GM12864 (cell line): Measurements from ENCODE around the gene IL17RC.

Experiments used
- DNase-seq: peaks from one replicate; pipeline ENCODE4 v3.0.0-alpha.2; 2011; ENCODE audit warnings: low read depth
- H3K4me3 ChIP-seq: 2 replicates; pipeline ENCODE4 v1.5.1; 2011; ENCODE audit warnings: mild to moderate bottlenecking, low read depth, low read length, control low read depth
- TF ChIP-seq, protein P1 (sequence below): IDR thresholded peaks from 2 replicates; pipeline ENCODE4 v1.5.1; 2011; ENCODE audit warnings: low read depth, mild to moderate bottlenecking, moderate library complexity, low read length, control low read depth, inconsistent platforms; ENCODE audit errors: missing control alignments

Gene IL17RC

DNA sequence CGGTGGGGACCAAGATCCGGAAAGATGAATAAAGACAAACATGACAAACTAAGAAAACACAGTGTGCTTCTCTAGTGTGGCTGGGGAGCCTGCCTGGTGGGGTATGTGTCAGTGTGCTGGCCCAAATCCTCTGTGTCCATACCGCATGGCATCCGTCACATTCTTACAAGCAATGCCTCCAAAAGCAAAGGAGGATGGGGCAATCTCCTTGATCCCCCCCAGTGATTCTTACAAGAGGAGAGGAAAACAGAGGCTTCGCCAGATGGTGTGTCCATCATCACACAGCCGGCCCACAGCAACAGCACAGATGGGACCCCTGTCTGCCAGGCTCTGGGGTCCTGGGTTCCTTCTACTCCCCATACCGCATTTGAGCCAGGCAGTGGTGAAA is 558 bp upstream of the IL17RC start:
- TF ChIP-seq, protein P1, sequence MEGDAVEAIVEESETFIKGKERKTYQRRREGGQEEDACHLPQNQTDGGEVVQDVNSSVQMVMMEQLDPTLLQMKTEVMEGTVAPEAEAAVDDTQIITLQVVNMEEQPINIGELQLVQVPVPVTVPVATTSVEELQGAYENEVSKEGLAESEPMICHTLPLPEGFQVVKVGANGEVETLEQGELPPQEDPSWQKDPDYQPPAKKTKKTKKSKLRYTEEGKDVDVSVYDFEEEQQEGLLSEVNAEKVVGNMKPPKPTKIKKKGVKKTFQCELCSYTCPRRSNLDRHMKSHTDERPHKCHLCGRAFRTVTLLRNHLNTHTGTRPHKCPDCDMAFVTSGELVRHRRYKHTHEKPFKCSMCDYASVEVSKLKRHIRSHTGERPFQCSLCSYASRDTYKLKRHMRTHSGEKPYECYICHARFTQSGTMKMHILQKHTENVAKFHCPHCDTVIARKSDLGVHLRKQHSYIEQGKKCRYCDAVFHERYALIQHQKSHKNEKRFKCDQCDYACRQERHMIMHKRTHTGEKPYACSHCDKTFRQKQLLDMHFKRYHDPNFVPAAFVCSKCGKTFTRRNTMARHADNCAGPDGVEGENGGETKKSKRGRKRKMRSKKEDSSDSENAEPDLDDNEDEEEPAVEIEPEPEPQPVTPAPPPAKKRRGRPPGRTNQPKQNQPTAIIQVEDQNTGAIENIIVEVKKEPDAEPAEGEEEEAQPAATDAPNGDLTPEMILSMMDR = no peak
- DNase-seq = no peak
- no peak overlapping the region for H3K4me3 ChIP-seq

DNA sequence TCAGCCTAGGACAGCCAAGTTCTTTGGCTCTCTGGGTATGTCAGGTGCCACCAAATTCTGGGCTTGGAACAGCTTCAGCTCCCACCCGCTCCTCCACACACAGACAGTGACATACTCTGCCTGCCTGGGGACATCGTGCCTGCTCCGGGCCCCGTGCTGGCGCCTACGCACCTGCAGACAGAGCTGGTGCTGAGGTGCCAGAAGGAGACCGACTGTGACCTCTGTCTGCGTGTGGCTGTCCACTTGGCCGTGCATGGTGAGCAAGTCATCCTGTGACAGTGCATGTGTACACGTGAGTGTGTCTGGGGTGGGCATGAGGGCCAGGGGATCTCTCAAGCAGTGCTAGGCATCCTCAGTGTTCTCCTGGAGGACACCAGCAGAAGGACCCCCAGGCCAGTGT is 922 bp downstream of the IL17RC start:
- TF ChIP-seq, protein P1 = no peak
- no peak overlapping the region for H3K4me3 ChIP-seq
- DNase-seq = no peak

- no peak overlapping the region for H3K4me3 ChIP-seq
- DNase-seq = no peak
- TF ChIP-seq, protein P1 = no peak
Measured at GRCh38 chr3:9918261-9919038, 1.6 kb downstream of the IL17RC start.

DNA sequence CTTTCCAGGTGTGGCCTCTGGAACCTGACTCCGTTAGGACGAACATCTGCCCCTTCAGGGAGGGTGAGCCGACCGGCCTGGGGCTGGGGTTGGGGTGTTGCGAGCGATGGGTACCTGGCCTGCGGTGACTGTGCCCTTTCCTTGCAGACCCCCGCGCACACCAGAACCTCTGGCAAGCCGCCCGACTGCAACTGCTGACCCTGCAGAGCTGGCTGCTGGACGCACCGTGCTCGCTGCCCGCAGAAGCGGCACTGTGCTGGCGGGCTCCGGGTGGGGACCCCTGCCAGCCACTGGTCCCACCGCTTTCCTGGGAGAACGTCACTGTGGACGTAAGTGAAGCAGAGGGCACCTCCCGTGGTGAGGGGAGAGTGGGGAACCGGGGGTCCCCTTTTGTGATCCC is 11.3 kb downstream of the IL17RC start:
- TF ChIP-seq, protein P1 = peak; percentile 18
- DNase-seq = no peak
- no peak overlapping the region for H3K4me3 ChIP-seq

- DNase-seq = no peak
- TF ChIP-seq, protein P1 = peak; percentile 28
Measured at GRCh38 chr3:9930804-9931418, 14.0 kb downstream of the IL17RC start.

GRCh38 chr3:9932535-9932842 is 15.6 kb downstream of the IL17RC start:
- DNase-seq = no peak
- H3K4me3 ChIP-seq = peak overlapping the region; percentile 88
- TF ChIP-seq, protein P1 = no peak

More at GRCh38 chr3:9930804-9931418, 14.0 kb downstream of the IL17RC start:
- H3K4me3 ChIP-seq = no peak overlapping the region

GRCh38 chr3:9932843-9933560 is 16.1 kb downstream of the IL17RC start:
- DNase-seq = no peak
- TF ChIP-seq, protein P1 = peak; percentile 85

More at GRCh38 chr3:9932843-9933560, 16.1 kb downstream of the IL17RC start:
- peak overlapping the region; percentile 88 for H3K4me3 ChIP-seq
